Measurements from ENCODE around the gene AGO4.
"Not testable (repeated sequence)": the region's sequence is repeated elsewhere in the genome, so short reads cannot be mapped to it uniquely, and the experiment has no call there.

The AGO4 gene

DNA sequence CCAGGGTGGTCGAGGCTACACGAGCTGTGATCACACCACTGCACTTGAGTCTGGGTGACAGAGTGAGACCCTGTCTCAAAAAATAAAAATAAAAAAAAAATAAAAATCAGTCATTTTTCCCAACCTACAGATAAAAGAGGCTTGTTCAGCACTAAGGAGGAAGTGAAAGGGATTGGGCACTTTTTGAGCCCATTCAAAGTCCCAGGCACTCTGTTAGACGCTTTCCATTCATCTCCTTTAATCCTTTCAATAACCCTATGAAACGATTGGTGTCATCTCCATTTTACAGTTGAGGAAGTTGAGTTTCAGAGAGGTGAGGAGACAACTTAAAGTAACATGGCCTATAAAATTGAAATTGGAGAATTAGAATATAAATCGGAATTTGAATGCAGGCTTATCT, 10.4 kb upstream of the AGO4 start:
- DNase-seq (ENCODE audit: low read depth) = no peak
- TF ChIP-seq, protein P1, sequence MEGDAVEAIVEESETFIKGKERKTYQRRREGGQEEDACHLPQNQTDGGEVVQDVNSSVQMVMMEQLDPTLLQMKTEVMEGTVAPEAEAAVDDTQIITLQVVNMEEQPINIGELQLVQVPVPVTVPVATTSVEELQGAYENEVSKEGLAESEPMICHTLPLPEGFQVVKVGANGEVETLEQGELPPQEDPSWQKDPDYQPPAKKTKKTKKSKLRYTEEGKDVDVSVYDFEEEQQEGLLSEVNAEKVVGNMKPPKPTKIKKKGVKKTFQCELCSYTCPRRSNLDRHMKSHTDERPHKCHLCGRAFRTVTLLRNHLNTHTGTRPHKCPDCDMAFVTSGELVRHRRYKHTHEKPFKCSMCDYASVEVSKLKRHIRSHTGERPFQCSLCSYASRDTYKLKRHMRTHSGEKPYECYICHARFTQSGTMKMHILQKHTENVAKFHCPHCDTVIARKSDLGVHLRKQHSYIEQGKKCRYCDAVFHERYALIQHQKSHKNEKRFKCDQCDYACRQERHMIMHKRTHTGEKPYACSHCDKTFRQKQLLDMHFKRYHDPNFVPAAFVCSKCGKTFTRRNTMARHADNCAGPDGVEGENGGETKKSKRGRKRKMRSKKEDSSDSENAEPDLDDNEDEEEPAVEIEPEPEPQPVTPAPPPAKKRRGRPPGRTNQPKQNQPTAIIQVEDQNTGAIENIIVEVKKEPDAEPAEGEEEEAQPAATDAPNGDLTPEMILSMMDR (IDR thresholded peaks at IDR 0.05; ENCODE audit: low read depth, low read length, missing control alignments) = no peak
- no peak overlapping the region for H3K4me3 ChIP-seq (ENCODE audit: low read depth, low read length)

DNA sequence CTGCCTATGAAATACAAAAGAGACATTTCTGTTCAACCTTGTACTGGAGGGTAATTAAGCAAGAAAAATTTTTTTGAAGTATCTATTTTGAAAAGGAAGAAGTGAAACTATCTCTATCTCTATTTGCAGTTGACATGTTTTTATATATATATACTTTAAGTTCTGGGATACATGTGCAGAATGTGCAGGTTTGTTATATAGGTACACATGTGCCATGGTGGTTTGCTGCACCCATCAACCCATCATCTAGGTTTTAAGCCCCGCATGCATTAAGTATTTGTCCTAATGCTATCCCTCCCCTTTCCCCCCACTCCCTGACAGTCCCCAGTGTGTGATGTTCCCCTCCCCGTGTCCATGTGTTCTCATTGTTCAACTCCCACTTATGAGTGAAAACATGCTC, 9.8 kb upstream of the AGO4 start:
- not testable (repeated sequence) for DNase-seq (ENCODE audit: low read depth); H3K4me3 ChIP-seq (ENCODE audit: low read depth, low read length)

DNA sequence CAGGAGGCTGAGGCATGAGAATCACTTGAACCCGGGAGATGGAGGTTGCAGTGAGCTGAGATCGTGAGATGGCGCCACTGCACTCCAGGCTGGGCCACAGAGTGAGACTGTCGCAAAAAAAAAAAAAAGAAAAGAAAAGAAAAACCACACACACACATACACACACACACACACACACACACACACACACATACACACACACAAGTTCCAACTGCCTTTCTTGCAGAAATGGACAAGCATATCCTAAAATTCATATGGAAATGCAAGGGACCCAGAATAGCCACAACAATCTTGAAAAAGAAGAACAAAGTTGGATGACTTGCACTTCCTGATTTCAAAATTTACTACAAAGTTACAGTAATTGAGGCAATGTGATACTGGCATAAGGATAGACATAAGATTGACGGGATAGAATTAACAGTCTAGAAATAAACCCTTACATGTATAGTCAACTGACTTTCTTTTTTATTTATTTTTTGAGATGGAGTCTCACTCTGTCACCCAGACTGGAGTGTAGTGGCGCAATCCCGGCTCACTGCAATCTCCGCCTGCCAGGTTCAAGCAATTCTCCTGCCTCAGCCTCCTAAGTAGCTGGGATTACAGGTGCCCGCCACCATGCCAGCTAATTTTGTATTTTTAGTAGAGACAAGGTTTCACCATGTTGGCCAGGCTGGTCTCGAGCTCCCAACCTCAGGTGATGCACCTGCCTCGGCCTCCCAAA, 7.5 kb upstream of the AGO4 start:
- DNase-seq (ENCODE audit: low read depth); H3K4me3 ChIP-seq (ENCODE audit: low read depth, low read length): not testable (repeated sequence)

DNA sequence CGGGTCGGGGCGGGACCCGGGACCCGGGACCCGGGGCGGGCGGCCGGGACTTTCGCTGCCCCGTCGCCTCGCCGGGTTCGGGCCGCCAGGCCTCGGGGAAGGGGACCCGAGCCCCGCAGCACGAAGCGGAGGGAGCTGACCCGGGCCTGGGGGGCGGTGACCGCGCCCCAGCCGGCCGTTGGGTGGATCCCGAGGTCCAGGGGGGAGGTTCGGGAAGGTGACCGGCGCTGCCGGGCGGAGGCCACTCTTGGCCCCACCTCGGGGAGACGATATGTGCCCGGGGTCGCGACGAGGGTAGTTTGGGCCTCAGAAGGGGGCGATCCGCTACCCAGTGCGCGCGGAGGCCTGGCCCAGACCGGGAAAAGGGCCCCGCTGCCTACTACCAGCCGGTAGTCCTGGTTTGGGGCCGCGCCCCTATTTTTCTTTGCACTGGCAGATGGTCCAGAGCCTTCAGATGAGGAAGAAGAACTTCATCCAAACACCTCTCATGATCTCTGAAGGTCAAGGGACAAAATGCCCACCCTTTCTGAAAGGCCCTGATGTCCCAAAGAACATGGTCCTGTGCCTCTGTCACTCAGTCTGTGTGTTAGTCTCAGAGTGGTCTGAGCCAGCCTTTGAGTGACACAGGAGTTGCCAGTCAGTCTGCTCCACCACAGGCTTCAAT, 766 bp downstream of the AGO4 start:
- DNase-seq (ENCODE audit: low read depth) = no peak

DNA sequence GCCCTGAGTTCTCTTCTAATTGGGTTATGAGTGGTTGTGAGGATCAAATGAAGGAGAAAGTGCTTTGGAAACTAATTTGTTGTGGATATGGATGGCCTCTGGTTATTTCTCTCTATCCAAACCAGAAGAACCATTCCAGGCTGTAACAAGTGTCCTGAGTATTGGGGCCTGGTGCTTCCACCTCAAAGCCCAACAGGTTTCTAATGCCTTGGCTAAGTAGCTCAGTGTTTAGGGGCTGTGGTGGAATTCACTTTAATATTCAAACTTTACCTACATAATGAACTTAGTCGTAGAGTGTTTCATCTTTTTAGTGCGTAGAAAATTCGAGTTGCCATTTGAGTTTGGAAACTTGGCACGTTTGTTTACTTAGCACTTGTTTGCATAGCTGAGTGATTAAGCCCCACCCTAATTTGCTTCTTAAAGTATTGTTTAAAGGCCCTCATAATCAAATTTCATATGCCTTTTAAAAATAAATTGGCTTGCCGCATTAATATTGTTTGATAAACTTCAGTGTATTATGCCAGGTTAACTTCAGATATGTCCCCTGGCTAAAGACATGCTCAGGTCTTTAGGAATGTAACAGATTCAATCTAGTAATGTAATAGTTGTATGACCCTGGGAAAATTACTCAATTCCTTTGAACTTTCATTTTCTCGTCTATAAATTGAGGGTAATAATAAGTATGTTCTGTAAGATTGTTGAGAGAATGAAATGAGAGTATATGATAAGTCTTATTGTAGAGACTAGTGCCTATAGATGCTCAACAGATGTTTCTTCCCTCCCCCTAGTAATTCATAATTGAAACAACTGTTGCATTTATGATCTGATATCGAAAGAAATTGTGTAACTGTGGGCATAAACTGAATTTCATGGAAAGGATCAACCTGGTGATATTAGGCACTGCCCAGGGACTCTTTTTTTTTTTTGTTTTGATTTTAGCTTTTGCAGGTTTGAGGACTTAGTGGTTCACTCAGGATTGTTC, 1.6 kb downstream of the AGO4 start:
- peak overlapping the region; percentile 90 for H3K4me3 ChIP-seq (ENCODE audit: low read depth, low read length)
- TF ChIP-seq, protein P1 (IDR thresholded peaks at IDR 0.05; ENCODE audit: low read depth, low read length, missing control alignments) = no peak
- no peak for DNase-seq (ENCODE audit: low read depth)

More for the DNA sequence above, 766 bp downstream of the AGO4 start:
- H3K4me3 ChIP-seq (ENCODE audit: low read depth, low read length) = peak overlapping the region; percentile 90
- TF ChIP-seq, protein P1 (IDR thresholded peaks at IDR 0.05; ENCODE audit: low read depth, low read length, missing control alignments) = no peak

DNA sequence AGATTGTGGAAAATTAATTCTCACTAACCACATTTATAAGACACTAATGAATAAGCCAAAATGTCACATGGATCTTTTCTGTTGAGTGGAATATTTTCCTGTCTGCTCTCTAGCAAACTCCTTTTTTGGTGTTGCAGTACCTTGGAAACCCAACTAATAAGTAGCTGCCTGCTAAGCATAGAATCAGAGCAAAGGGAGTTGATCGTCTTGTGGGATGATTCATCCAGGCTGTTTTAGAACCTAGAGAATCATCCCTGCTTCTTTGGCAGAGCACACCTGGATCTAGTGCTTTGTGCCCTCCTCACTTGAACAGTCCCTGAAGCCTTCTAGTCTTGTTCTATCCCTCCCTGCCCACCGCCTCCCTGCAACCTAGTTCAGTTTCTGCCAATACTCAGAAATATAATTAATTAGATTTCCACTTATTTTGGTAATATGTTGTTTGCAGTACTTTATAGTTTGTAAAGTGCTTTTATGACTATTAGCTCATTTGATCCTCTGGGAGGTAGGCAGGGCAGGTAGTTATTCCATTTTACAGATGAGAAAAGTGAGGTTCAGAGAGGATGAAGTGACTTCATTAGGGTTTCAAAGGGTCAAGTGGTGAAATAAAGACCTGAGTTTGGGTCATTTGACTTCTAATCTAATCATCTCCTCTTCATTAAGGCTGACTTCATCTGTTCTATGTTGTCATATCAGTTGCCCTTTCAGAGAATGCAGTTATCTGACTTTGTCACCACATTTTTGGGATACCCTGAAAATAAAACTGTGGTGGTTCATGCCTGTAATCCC, 2.5 kb downstream of the AGO4 start:
- DNase-seq (ENCODE audit: low read depth) = no peak
- H3K4me3 ChIP-seq (ENCODE audit: low read depth, low read length) = no peak overlapping the region
- TF ChIP-seq, protein P1 (IDR thresholded peaks at IDR 0.05; ENCODE audit: low read depth, low read length, missing control alignments) = no peak

DNA sequence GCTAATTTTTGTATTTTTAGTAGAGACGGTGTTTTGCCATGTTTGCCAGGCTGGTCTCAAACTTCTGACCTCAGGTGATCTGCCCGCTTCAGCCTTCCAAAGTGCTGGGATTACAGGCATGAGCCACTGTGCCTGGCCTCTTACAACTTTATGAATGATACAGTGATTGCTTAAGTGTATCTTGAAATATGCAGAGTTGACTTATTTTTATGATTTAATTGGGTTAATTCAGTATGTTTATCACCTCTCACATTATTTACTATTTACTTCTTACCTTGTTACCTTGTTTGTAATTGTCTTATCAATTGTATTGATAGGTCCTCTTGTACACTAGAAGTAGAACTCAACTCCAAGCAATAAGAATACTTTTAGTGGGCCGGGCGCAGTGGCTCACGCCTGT, 4.9 kb downstream of the AGO4 start:
- H3K4me3 ChIP-seq (ENCODE audit: low read depth, low read length); DNase-seq (ENCODE audit: low read depth): not testable (repeated sequence)

DNA sequence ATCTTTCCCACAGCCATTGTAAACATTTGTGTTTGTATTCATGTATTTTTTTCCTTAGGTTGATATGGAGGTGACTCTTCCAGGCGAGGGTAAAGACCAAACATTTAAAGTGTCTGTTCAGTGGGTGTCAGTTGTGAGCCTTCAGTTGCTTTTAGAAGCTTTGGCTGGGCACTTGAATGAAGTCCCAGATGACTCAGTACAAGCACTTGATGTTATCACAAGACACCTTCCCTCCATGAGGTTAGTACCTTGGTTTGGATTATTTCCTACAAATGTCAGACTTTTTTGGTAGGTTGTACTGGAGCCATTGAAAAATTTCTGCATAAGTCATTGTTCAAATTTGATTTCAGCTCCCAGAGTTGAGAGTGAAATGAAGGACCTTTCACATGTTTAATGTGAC, 17.4 kb downstream of the AGO4 start:
- no peak overlapping the region for H3K4me3 ChIP-seq (ENCODE audit: low read depth, low read length)
- DNase-seq (ENCODE audit: low read depth) = no peak
- TF ChIP-seq, protein P1 (IDR thresholded peaks at IDR 0.05; ENCODE audit: low read depth, low read length, missing control alignments) = no peak
